Uterus (tissue), 4 donors: Measurements from ENCODE around the gene OSER1. TPM values are rescaled to one million over a fixed set of nuclear protein-coding genes. Genes with fewer than 3 reads are reported as not detected.
A peak's percentile ranks its signal among the peaks of the same experiment; 100 is the strongest.
"Not testable (repeated sequence)": the region's sequence is repeated elsewhere in the genome, so short reads cannot be mapped to it uniquely, and the experiment has no call there.

Experiments
- DNase-seq, 2 donors: peaks; one replicate each; pipeline ENCODE4 v3.0.0-alpha.2; 2019 to 2020
- H3K27ac ChIP-seq, 2 donors: fragments of 200-600 bp; sonication (generic); 1 replicate in 1 of 2; 2 replicates in 1 of 2; pipeline ENCODE4 v1.5.1; 2016 to 2018
- H3K27me3 ChIP-seq, 2 donors: fragments of 200-600 bp; sonication (generic); one replicate each; pipeline ENCODE4 v1.5.1; 2018 to 2019; ENCODE audit warnings: control low read depth in 1 of 2
- H3K36me3 ChIP-seq, 2 donors: fragments of 200-600 bp; sonication (generic); one replicate each; pipeline ENCODE4 v1.5.1; 2019; ENCODE audit warnings: control low read depth in 1 of 2
- H3K4me1 ChIP-seq, 2 donors: fragments of 200-600 bp; sonication (generic); one replicate each; pipeline ENCODE4 v1.5.1; 2018 to 2019; ENCODE audit warnings: control low read depth in 1 of 2
- H3K4me3 ChIP-seq, 2 donors: fragments of 200-600 bp; sonication (generic); 1 replicate in 1 of 2; 2 replicates in 1 of 2; pipeline ENCODE4 v1.5.1; 2018 to 2019; ENCODE audit warnings: mild to moderate bottlenecking in 1 of 2
- H3K9me3 ChIP-seq, 2 donors: fragments of 200-600 bp; sonication (generic); one replicate each; pipeline ENCODE4 v1.5.1; 2019; ENCODE audit warnings: control low read depth in 1 of 2
- CTCF ChIP-seq, 4 experiments: fragments of 200-600 bp in 2 of 4; fragments of 450-650 bp in 2 of 4; sonication (generic) in 2 of 4; IDR thresholded peaks; one replicate each; pipeline ENCODE4 v1.5.1; 2016 to 2019; ENCODE audit warnings: antibody characterized with exemption in 4 of 4, mild to moderate bottlenecking in 2 of 4, moderate library complexity in 1 of 4
- POLR2A ChIP-seq, 2 donors: fragments of 450-650 bp; IDR thresholded peaks; one replicate each; pipeline ENCODE4 v1.6.1; 2016; ENCODE audit warnings: antibody characterized with exemption in 2 of 2, mild to moderate bottlenecking in 1 of 2, moderate library complexity in 1 of 2
- intact Hi-C: fragments of 100-400 bp; cut with DNase I; formaldehyde crosslinking; loops from one replicate; pipeline ENCODE4 v1.15.1; 2023; ENCODE audit warnings: low total_unique reads
- total RNA-seq, 4 donors: library from RNA; depleted of rRNA in 3 of 4; stranded (reverse); fragments of >200 nt in 3 of 4; gene quantifications; one replicate each; pipeline versions ENCODE4 v1.1.0 to v1.2.4, GENCODE V29; 2014 to 2023
- donor health status: DM: yes; HTN: yes; CAD: no.

Gene OSER1
- total RNA-seq, 4 donors from 2014 or later = 33.8 to 76.2 (median 46.0) TPM

GRCh38 chr20:44195605-44196004 lies 15.0 kb downstream of the OSER1 start:
- no peaks in the 10 kb centered on the region for H3K27me3 ChIP-seq
- TF ChIP-seq CTCF (IDR thresholded peaks at IDR 0.05) (no peak), POLR2A (IDR thresholded peaks at IDR 0.05) (no peak)
- H3K27ac ChIP-seq = no peak overlapping the region
- no peaks in the 10 kb centered on the region for H3K9me3 ChIP-seq
- no peaks in the 10 kb centered on the region for H3K4me1 ChIP-seq
- DNase-seq = no peak
- H3K4me3 ChIP-seq = no peak overlapping the region
- intact Hi-C loops = no loop called here
- no peaks in the 10 kb centered on the region for H3K36me3 ChIP-seq

DNA sequence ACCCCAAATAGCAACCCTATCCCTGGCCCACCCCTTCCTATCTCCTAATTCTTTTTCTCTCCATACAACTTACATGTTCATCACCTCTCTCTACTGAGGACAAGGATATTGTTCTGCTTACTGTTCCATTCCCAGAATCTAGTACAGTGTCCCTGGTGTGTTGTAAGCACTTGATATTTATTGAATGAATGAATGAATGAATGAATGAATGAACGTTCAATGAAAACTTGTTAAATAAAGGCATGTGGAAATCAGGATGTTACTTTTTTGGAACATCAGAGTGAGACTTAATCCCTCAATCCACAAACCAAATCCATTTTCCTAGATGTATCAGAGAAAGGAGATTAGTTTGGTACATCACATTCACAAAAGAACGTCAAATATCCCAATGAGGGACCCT lies 16.8 kb downstream of the OSER1 start:
- Histone ChIP-seq H3K9me3 (no peaks in the 10 kb centered on the region), H3K27me3 (no peaks in the 10 kb centered on the region), H3K27ac (no peak overlapping the region), H3K36me3 (no peaks in the 10 kb centered on the region), H3K4me1 (peaks cover 0 to 4% of the 10 kb centered on the region in 2 donors), H3K4me3 (no peak overlapping the region)
- no peak for TF ChIP-seq CTCF (IDR thresholded peaks at IDR 0.05)
- intact Hi-C loops = loop anchor here (5.0 kb wide), 1 partner anchor 76 kb away; no protein-coding TSS in a partner anchor
- no peak for DNase-seq

DNA sequence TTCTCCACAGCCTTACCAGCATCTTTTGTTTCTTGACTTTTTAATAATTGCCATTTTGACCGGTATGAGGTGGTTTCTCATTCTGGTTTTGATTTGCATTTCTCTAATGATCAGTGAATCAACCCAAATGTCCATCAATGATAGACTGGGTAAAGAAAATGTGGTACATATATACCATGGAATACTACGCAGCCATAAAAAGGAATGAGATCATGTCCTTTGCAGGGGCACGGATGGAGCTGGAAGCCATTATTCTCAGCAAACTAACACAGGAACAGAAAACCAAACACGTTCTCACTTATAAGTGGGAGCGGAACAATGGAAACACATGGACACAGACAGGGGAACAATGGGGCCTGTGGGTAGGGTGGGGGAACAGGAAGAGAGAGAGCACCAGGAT lies 18.9 kb downstream of the OSER1 start:
- H3K4me1 ChIP-seq = peaks cover 0 to 13% of the 10 kb centered on the region in 2 donors
- H3K9me3 ChIP-seq, H3K27ac ChIP-seq, DNase-seq, H3K36me3 ChIP-seq, H3K4me3 ChIP-seq, H3K27me3 ChIP-seq: not testable (repeated sequence)
- intact Hi-C loops = loop anchor here (5.0 kb wide), 1 partner anchor 74 kb away; no protein-coding TSS in a partner anchor

GRCh38 chr20:44190197-44190852 lies 20.2 kb downstream of the OSER1 start:
- TF ChIP-seq CTCF (IDR thresholded peaks at IDR 0.05) = peak; percentile 74 to 84 (median 82)
- DNase-seq = peak in 1 of 2 donors; percentile 67
- intact Hi-C loops = loop anchor here (5.0 kb wide), 1 partner anchor 73 kb away; no protein-coding TSS in a partner anchor

GRCh38 chr20:44188752-44189151 lies 21.8 kb downstream of the OSER1 start:
- TF ChIP-seq CTCF (IDR thresholded peaks at IDR 0.05) (no peak), POLR2A (IDR thresholded peaks at IDR 0.05) (no peak)
- peak overlapping the region; percentile 90 to 91 for H3K27ac ChIP-seq
- DNase-seq = peak; percentile 42 to 57
- no peaks in the 10 kb centered on the region for H3K9me3 ChIP-seq
- H3K27me3 ChIP-seq = no peaks in the 10 kb centered on the region
- H3K36me3 ChIP-seq = no peaks in the 10 kb centered on the region
- peaks cover 0 to 13% of the 10 kb centered on the region in 2 donors for H3K4me1 ChIP-seq
- intact Hi-C loops = no loop called here
- no peak overlapping the region for H3K4me3 ChIP-seq

More at GRCh38 chr20:44190197-44190852, 20.2 kb downstream of the OSER1 start:
- not testable (repeated sequence) for H3K36me3 ChIP-seq, H3K4me3 ChIP-seq, H3K27me3 ChIP-seq, H3K9me3 ChIP-seq
- peak overlapping the region in 1 of 2 donors; percentile 91 for H3K27ac ChIP-seq
- peaks cover 0 to 13% of the 10 kb centered on the region in 2 donors for H3K4me1 ChIP-seq
